Fibroblast of pulmonary artery (primary cell): ENCODE data around the gene TTLL8.

ENCODE experiments used
- DNase-seq: peaks from one replicate; pipeline ENCODE4 v3.0.0-alpha.2; 2010; ENCODE audit warnings: low read depth
- H3K4me3 ChIP-seq: replicated peaks from 2 replicates; pipeline ENCODE4 v1.5.1; 2011; ENCODE audit warnings: low read depth, mild to moderate bottlenecking, control low read depth, low read length, moderate library complexity
- CTCF ChIP-seq: IDR thresholded peaks from 2 replicates; pipeline ENCODE4 v1.5.1; 2011; ENCODE audit warnings: mild to moderate bottlenecking, control low read depth, low read length, inconsistent platforms; ENCODE audit errors: missing control alignments

TTLL8 gene

GRCh38 chr22:49971232-49972162 is 86.6 kb downstream of the TTLL8 start:
- peak overlapping the region; percentile 45 for H3K4me3 ChIP-seq
- peak; percentile 64 for DNase-seq
- no peak for TF ChIP-seq CTCF

- peak; percentile 95 for DNase-seq
- TF ChIP-seq CTCF: no peak
- peak overlapping the region; percentile 45 for H3K4me3 ChIP-seq
These were observed 87.4 kb downstream of the TTLL8 start for GRCh38 chr22:49970528-49971231.

GRCh38 chr22:49969751-49970527 is 88.2 kb downstream of the TTLL8 start:
- DNase-seq: no peak
- H3K4me3 ChIP-seq: no peak overlapping the region
- TF ChIP-seq CTCF: no peak

GRCh38 chr22:49968831-49969661 is 89.1 kb downstream of the TTLL8 start:
- TF ChIP-seq CTCF: no peak
- DNase-seq: no peak
- no peak overlapping the region for H3K4me3 ChIP-seq
